AG09319 (cell line): ENCODE measurements around the gene ISG15.

Experiments used
- DNase-seq: peaks from one replicate; pipeline ENCODE4 v3.0.0-alpha.2; 2010; ENCODE audit warnings: low read depth; ENCODE audit errors: extremely low read depth
- TF ChIP-seq, protein P1 (sequence below): IDR thresholded peaks from 2 replicates; pipeline ENCODE4 v1.5.1; 2011; ENCODE audit warnings: low read depth, mild to moderate bottlenecking, inconsistent platforms, low read length, moderate library complexity

Gene ISG15

GRCh38 chr1:1013105-1013921 lies at the start of gene ISG15:
TSS of gene ISG15 (plus strand) at chr1:1013497. CDS start at chr1:1013574, 77 bp downstream.
- peak; percentile 57 for DNase-seq
- TF ChIP-seq, protein P1, sequence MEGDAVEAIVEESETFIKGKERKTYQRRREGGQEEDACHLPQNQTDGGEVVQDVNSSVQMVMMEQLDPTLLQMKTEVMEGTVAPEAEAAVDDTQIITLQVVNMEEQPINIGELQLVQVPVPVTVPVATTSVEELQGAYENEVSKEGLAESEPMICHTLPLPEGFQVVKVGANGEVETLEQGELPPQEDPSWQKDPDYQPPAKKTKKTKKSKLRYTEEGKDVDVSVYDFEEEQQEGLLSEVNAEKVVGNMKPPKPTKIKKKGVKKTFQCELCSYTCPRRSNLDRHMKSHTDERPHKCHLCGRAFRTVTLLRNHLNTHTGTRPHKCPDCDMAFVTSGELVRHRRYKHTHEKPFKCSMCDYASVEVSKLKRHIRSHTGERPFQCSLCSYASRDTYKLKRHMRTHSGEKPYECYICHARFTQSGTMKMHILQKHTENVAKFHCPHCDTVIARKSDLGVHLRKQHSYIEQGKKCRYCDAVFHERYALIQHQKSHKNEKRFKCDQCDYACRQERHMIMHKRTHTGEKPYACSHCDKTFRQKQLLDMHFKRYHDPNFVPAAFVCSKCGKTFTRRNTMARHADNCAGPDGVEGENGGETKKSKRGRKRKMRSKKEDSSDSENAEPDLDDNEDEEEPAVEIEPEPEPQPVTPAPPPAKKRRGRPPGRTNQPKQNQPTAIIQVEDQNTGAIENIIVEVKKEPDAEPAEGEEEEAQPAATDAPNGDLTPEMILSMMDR = no peak

GRCh38 chr1:963746-964525 lies 49.4 kb upstream of the ISG15 start:
- no peak for DNase-seq
- TF ChIP-seq, protein P1 = no peak

GRCh38 chr1:964691-965525 lies 48.4 kb upstream of the ISG15 start:
- TF ChIP-seq, protein P1 = no peak
- no peak for DNase-seq

DNA sequence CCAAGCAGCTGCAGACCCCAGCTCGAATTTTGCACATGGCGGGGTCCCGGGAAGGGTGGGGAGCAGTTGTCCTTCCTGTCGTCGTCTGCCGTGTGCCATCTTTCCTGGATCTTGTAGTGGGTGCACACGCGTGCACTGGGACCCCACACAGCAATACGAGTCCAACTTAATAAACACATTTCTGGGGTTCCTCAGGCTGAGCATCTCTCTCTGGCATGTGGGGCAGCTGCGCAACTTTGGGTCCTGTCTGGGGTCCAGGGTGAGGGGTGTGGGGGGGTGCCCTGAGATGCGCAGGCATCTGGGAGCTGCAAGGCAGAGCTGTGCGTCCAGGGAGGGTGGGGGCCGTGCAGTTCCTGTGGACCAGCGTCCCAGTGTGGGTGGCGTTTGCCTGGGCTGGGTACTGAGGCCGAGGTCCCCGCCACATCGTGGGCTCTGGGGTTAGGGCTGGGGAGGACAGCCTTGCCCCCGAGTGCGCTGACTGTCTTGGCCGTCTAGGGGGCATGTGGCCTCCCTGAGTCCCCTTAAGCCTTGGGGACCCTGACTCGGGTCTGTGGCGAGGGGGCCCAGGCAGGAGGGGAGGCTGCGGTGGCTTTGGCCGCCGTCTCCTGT lies 47.7 kb upstream of the ISG15 start:
- TF ChIP-seq, protein P1 = no peak
- no peak for DNase-seq

GRCh38 chr1:966135-966703 lies 47.1 kb upstream of the ISG15 start, which contains the start of gene PLEKHN1:
TSS of gene PLEKHN1 (plus strand) at chr1:966482. CDS start at chr1:966532, 50 bp downstream.
- TF ChIP-seq, protein P1 = no peak

DNA sequence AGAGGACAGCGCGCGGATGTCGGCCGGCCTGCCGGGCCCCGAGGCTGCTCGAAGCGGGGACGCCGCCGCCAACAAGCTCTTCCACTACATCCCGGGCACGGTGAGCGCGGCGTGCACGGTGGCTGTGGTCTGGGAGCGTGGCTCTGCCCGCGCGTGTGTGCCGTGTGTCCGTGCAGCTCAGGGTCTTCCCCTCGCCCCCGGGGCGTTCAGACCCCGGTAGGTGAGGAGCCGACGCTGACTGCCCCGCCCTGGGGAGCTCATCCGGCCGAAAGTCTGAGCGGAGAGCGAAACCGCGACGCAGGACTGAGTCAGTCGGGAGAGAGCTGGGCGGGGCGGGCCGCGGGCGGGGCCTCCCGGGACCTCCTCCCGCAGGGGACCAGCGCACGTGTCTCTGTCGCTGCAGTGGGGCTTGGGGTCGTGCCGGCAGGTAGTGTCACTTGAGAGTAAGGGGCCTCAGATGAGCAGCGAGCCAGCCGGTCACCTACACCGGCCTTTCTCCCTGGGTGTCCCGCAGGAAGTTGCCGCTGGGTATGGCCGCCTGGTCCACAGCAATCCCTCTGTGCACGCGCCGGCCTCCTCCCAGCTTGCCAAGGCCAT lies 46.5 kb upstream of the ISG15 start:
- no peak for DNase-seq
- TF ChIP-seq, protein P1 = no peak

More at GRCh38 chr1:966135-966703, 47.1 kb upstream of the ISG15 start, which contains the start of gene PLEKHN1:
- no peak for DNase-seq
